A549 (cell line): ENCODE results near the gene CATSPERB.

Experiments
- CEBPB ChIP-seq, 2 experiments: fragments of >200 bp in 1 of 2; sonication (Bioruptor Twin) in 1 of 2; formaldehyde crosslinking in 1 of 2; IDR thresholded peaks; 2 replicates each; pipeline ENCODE4 v1.6.1; 2012 to 2016
- CHD2 ChIP-seq: fragments of 150-350 bp; IDR thresholded peaks from 2 replicates; pipeline ENCODE4 v1.6.1; 2014; ENCODE audit warnings: low read length; ENCODE audit not compliant: partially characterized antibody
- EHMT2 ChIP-seq: fragments of 200-600 bp; sonication (generic); IDR thresholded peaks from 2 replicates; pipeline ENCODE4 v1.6.1; 2016; ENCODE audit warnings: antibody characterized with exemption, low read depth, mild to moderate bottlenecking, moderate library complexity
- EP300 ChIP-seq, 2 experiments: fragments of >200 bp; sonication (Bioruptor Twin); formaldehyde crosslinking; IDR thresholded peaks; 2 replicates in 1 of 2; 3 replicates in 1 of 2; pipeline ENCODE4 v1.6.1; 2016 to 2017
- ESRRA ChIP-seq: fragments of 150-350 bp; IDR thresholded peaks from 2 replicates; pipeline ENCODE4 v1.6.1; 2014; ENCODE audit warnings: mild to moderate bottlenecking, low read length, borderline replicate concordance
- POLR2A ChIP-seq: IDR thresholded peaks from 2 replicates; pipeline ENCODE4 v1.6.1; 2012; ENCODE audit warnings: mild to moderate bottlenecking, low read length
- RCOR1 ChIP-seq: fragments of 150-350 bp; IDR thresholded peaks from 2 replicates; pipeline ENCODE4 v1.6.1; 2014; ENCODE audit warnings: antibody characterized with exemption, low read length, low read depth
- SMC3 ChIP-seq: fragments of >200 bp; sonication (Bioruptor Twin); formaldehyde crosslinking; IDR thresholded peaks from 3 replicates; pipeline ENCODE4 v1.6.1; 2018; ENCODE audit warnings: inconsistent platforms
- SREBF2 ChIP-seq: fragments of 450-650 bp; IDR thresholded peaks from 2 replicates; pipeline ENCODE4 v1.6.1; 2014; ENCODE audit warnings: mild to moderate bottlenecking, moderate library complexity
- TF ChIP-seq, protein P1 (sequence below): fragments of >200 bp; sonication (Bioruptor Twin); formaldehyde crosslinking; IDR thresholded peaks from 3 replicates; pipeline ENCODE4 v1.5.1; 2016

DNA sequence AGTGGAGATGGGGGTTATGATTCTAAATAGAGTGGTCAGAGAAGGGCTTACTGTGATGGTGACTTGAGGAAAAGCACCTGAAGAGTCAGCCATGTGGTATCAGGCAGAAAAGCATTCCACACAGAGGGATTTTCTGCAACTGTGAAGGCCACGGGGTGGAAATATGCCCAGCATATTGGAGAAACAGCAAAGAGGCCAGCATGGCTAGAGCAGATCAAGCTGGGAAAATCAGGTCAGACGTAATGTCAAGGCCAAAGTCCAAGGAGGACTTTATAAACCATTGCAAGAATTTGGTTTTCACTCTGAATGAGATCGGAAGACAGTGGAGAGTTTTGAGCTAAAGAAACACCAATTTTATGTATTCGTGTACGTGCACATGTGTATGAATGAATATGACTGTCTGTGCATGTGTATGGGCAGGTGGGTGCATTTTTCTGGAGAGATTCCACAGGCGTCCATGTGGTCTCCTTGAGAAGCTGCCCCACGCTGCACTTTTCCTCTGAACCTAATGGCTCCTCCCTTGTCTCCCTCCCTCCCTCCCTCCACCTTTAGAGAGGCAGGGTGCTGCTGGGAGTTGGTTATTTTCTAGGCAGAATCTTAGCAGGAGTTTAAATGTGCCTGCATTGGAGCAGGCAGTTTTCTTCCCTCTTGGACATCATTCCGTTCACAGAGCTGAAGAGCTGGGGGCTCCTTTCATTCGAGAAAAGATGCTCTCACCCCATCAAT lies 124.4 kb downstream of the CATSPERB start:
- TF ChIP-seq SREBF2: no peak
- TF ChIP-seq, protein P1, sequence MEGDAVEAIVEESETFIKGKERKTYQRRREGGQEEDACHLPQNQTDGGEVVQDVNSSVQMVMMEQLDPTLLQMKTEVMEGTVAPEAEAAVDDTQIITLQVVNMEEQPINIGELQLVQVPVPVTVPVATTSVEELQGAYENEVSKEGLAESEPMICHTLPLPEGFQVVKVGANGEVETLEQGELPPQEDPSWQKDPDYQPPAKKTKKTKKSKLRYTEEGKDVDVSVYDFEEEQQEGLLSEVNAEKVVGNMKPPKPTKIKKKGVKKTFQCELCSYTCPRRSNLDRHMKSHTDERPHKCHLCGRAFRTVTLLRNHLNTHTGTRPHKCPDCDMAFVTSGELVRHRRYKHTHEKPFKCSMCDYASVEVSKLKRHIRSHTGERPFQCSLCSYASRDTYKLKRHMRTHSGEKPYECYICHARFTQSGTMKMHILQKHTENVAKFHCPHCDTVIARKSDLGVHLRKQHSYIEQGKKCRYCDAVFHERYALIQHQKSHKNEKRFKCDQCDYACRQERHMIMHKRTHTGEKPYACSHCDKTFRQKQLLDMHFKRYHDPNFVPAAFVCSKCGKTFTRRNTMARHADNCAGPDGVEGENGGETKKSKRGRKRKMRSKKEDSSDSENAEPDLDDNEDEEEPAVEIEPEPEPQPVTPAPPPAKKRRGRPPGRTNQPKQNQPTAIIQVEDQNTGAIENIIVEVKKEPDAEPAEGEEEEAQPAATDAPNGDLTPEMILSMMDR: no peak
- TF ChIP-seq CHD2: no peak
- no peak for TF ChIP-seq CEBPB (IDR thresholded peaks at IDR 0.05)
- no peak for TF ChIP-seq EHMT2
- TF ChIP-seq ESRRA: no peak
- no peak for TF ChIP-seq EP300 (IDR thresholded peaks at IDR 0.05)
- TF ChIP-seq POLR2A: no peak
- TF ChIP-seq RCOR1: no peak
- TF ChIP-seq SMC3: no peak
